GM03348 (cell line): ENCODE results near the gene LRP5.
A peak's percentile ranks its signal among the peaks of the same experiment; 100 is the strongest.
"Not testable (repeated sequence)": the region's sequence is repeated elsewhere in the genome, so short reads cannot be mapped to it uniquely, and the experiment has no call there.

Source experiments
- DNase-seq: peaks from one replicate; pipeline ENCODE4 v3.0.0; 2012; ENCODE audit warnings: low spot score

LRP5 gene

GRCh38 chr11:68444566-68444965 lies 132.2 kb downstream of the LRP5 start:
- no peak for DNase-seq

GRCh38 chr11:68445531-68446035 lies 133.2 kb downstream of the LRP5 start:
- no peak for DNase-seq

- no peak for DNase-seq
These were observed 133.8 kb downstream of the LRP5 start for GRCh38 chr11:68446046-68446725.

GRCh38 chr11:68447015-68447801 lies 134.8 kb downstream of the LRP5 start:
- peak; percentile 93 for DNase-seq

- not testable (repeated sequence) for DNase-seq
These were observed 135.5 kb downstream of the LRP5 start for GRCh38 chr11:68447914-68448313.

- no peak for DNase-seq
These were observed 136.2 kb downstream of the LRP5 start for GRCh38 chr11:68448604-68449011.

GRCh38 chr11:68449951-68450350 lies 137.6 kb downstream of the LRP5 start:
- no peak for DNase-seq

GRCh38 chr11:68450711-68451110 lies 138.3 kb downstream of the LRP5 start:
- DNase-seq, result no peak

- no peak for DNase-seq
These were observed 142.4 kb downstream of the LRP5 start for GRCh38 chr11:68454767-68455166.

- DNase-seq, result no peak
These were observed 143.1 kb downstream of the LRP5 start for GRCh38 chr11:68455485-68455884.

- no peak for DNase-seq
These were observed 145.0 kb downstream of the LRP5 start for GRCh38 chr11:68457216-68457897.

- DNase-seq, result no peak
These were observed 145.5 kb downstream of the LRP5 start for GRCh38 chr11:68457898-68458249.

- not testable (repeated sequence) for DNase-seq
These were observed 145.9 kb downstream of the LRP5 start for GRCh38 chr11:68458340-68458739.

GRCh38 chr11:68459886-68460740 lies 147.7 kb downstream of the LRP5 start:
- DNase-seq, result peak; percentile 99

GRCh38 chr11:68460741-68461574 lies 148.6 kb downstream of the LRP5 start, which contains the start of gene PPP6R3:
Gene PPP6R3 (plus strand): TSS chr11:68460752. CDS start chr11:68537665, 76,913 bp downstream.
- DNase-seq, result peak; percentile 85

GRCh38 chr11:68461575-68461917 lies 149.2 kb downstream of the LRP5 start:
- DNase-seq, result no peak

GRCh38 chr11:68463714-68464113 lies 151.3 kb downstream of the LRP5 start:
- no peak for DNase-seq

GRCh38 chr11:68467201-68467834 lies 154.9 kb downstream of the LRP5 start:
- no peak for DNase-seq

- no peak for DNase-seq
These were observed 155.9 kb downstream of the LRP5 start for GRCh38 chr11:68468217-68468828.

GRCh38 chr11:68469122-68469521 lies 156.7 kb downstream of the LRP5 start:
- no peak for DNase-seq
